Neural cell (in vitro differentiated cells): Measurements from ENCODE around the gene KIF16B.

Source experiments
- CTCF ChIP-seq: fragments of 450-650 bp; IDR thresholded peaks from 2 replicates; pipeline ENCODE4 v1.5.1; 2014; ENCODE audit warnings: antibody characterized with exemption, mild to moderate bottlenecking, moderate library complexity; ENCODE audit not compliant: poor library complexity, severe bottlenecking
- EP300 ChIP-seq: fragments of 450-650 bp; conservative IDR thresholded peaks from 2 replicates; pipeline ENCODE4 v1.6.1; 2014; ENCODE audit warnings: antibody characterized with exemption, mild to moderate bottlenecking, moderate library complexity; ENCODE audit not compliant: poor library complexity, severe bottlenecking
- EZH2 ChIP-seq: fragments of 200-600, 300-800 bp; shearing (Covaris generic), sonication (generic); IDR thresholded peaks from 2 replicates; pipeline ENCODE4 v1.6.1; 2014; ENCODE audit warnings: antibody characterized with exemption, low read length, borderline replicate concordance, mild to moderate bottlenecking; ENCODE audit not compliant: insufficient read depth, poor library complexity, severe bottlenecking
- POLR2AphosphoS5 ChIP-seq: IDR thresholded peaks from 2 replicates; pipeline ENCODE4 v1.6.1; 2012
- RAD21 ChIP-seq: fragments of 450-650 bp; conservative IDR thresholded peaks from 2 replicates; pipeline ENCODE4 v1.6.1; 2014; ENCODE audit warnings: antibody characterized with exemption, mild to moderate bottlenecking, moderate library complexity

GRCh38 chr20:16576219-16576618, 3.0 kb upstream of the KIF16B start:
- no peak for TF ChIP-seq CTCF
- no peak for TF ChIP-seq POLR2AphosphoS5
- TF ChIP-seq EP300 = no peak
- no peak for TF ChIP-seq EZH2
- no peak for TF ChIP-seq RAD21
